NT2/D1 (cell line): ENCODE results near the gene FGF3.

Source experiments
- YY1 ChIP-seq: IDR thresholded peaks from 2 replicates; pipeline ENCODE4 v1.6.1; 2011; ENCODE audit not compliant: insufficient read length, insufficient read depth
- ZNF274 ChIP-seq: IDR thresholded peaks from 2 replicates; pipeline ENCODE4 v1.6.1; 2011; ENCODE audit warnings: mild to moderate bottlenecking, low read depth, low read length

DNA sequence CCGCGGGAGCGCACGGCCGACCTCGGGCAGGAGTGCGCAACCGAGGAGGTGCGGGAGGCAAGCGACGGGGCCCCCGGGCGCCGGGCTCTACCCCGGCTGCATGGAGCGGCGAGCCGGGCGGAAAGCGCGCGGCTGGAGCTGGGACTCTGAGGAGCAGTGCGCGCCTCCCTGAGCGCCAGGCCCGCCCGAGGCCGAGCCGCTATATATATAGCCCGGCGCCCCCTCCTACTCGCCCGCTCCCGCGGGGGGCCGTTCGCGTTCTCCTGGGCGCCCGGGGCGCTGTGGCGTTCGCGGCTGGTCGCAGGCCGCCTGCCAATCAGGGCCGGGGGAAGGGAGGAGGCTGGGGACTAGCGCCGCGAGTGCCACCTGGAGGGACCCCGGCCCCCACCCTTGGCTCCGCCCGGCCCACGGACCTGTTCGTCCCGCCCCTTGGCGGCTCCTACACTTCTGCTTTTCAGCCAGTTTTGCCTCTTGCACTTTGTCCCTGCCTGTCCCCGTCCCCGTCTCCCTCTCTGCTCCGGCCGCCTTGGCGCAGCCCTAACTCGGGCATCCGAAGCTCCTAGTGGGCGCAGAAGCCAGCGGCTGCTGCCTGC is 44.0 kb downstream of the FGF3 start, which contains the start of gene FGF4:
- TF ChIP-seq YY1 (no peak), ZNF274 (no peak)
